Measurements from ENCODE around the gene SSR3. TPM values are rescaled to one million over a fixed set of nuclear protein-coding genes. Genes with fewer than 3 reads are reported as not detected.

SSR3 gene
- total and polyA plus RNA-seq, 11 donors, result 112 to 900 (median 197) TPM

GRCh38 chr3:156548902-156549301 is 6.0 kb downstream of the SSR3 start:
- 56 to 72% (median 65%) methylated on average over 6 of the region's 6 CpGs for WGBS, 4 donors
- Histone ChIP-seq H3K27me3 (no peaks in the 10 kb centered on the region), H3K9me3 (no peaks in the 10 kb centered on the region), H3K4me1 (peaks cover 13 to 99% (median 75%) of the 10 kb centered on the region in 12 donors), H3K36me3 (peaks cover 0 to 93% (median 79%) of the 10 kb centered on the region in 9 donors), H3K4me3 (no peak overlapping the region), H3K27ac (peak overlapping the region; percentile 35 to 80 (median 58))
- no peak for TF ChIP-seq POLR2A (IDR thresholded peaks at IDR 0.05)
- no peak for TF ChIP-seq CTCF (IDR thresholded peaks at IDR 0.05)
- ATAC-seq (no peak), DNase-seq (no peak)
- intact Hi-C loops (cut with DNase I), result loop anchor here in 6 of 10 donors (5.0 to 10.0 kb wide), 3 partner anchors 266 to 586 kb away; no protein-coding TSS in a partner anchor

GRCh38 chr3:156548041-156548687 is 6.8 kb downstream of the SSR3 start:
- no peaks in the 10 kb centered on the region for H3K27me3 ChIP-seq
- no peaks in the 10 kb centered on the region for H3K9me3 ChIP-seq
- no peak for DNase-seq
- peak; percentile 30 to 60 (median 42) for ATAC-seq
- WGBS, 4 donors, result 44 to 56% (median 51%) methylated on average over 4 of the region's 4 CpGs
- peak overlapping the region; percentile 35 to 80 (median 58) for H3K27ac ChIP-seq
- H3K4me1 ChIP-seq, result peaks cover 13 to 99% (median 73%) of the 10 kb centered on the region in 12 donors
- peaks cover 0 to 98% (median 87%) of the 10 kb centered on the region in 9 donors for H3K36me3 ChIP-seq
- intact Hi-C loops (cut with DNase I), result loop anchor here in 6 of 10 donors (5.0 to 10.0 kb wide), 3 partner anchors 267 to 587 kb away; no protein-coding TSS in a partner anchor
- no peak for TF ChIP-seq CTCF (IDR thresholded peaks at IDR 0.05)
- TF ChIP-seq POLR2A (IDR thresholded peaks at IDR 0.05), result no peak
- H3K4me3 ChIP-seq, result no peak overlapping the region

GRCh38 chr3:156547637-156548036 is 7.3 kb downstream of the SSR3 start:
- H3K4me1 ChIP-seq, result peaks cover 8 to 99% (median 74%) of the 10 kb centered on the region in 12 donors
- H3K27me3 ChIP-seq, result no peaks in the 10 kb centered on the region
- intact Hi-C loops (cut with DNase I), result loop anchor here in 6 of 10 donors (5.0 to 10.0 kb wide), 3 partner anchors 267 to 587 kb away; no protein-coding TSS in a partner anchor
- peak overlapping the region; percentile 35 to 80 (median 58) for H3K27ac ChIP-seq
- DNase-seq (peak in 1 of 5 donors; percentile 45), ATAC-seq (peak; percentile 49 to 78 (median 61))
- H3K36me3 ChIP-seq, result peaks cover 0 to 99% (median 92%) of the 10 kb centered on the region in 9 donors
- 28 to 35% (median 29%) methylated on average over 2 of the region's 2 CpGs for WGBS, 4 donors
- H3K9me3 ChIP-seq, result no peaks in the 10 kb centered on the region
- TF ChIP-seq POLR2A (IDR thresholded peaks at IDR 0.05) (no peak), CTCF (IDR thresholded peaks at IDR 0.05) (no peak)
- H3K4me3 ChIP-seq, result no peak overlapping the region

GRCh38 chr3:156543043-156543555 is 11.8 kb downstream of the SSR3 start:
- WGBS, 4 donors, result 52 to 71% (median 63%) methylated on average over 2 of the region's 2 CpGs
- H3K36me3 ChIP-seq, result peaks cover 0 to 98% (median 90%) of the 10 kb centered on the region in 9 donors
- ATAC-seq (no peak), DNase-seq (no peak)
- peak overlapping the region; percentile 56 to 89 (median 70) for H3K27ac ChIP-seq
- intact Hi-C loops (cut with DNase I), result loop anchor here in 6 of 10 donors (5.0 to 10.0 kb wide), 5 partner anchors 272 to 594 kb away; no protein-coding TSS in a partner anchor
- no peak overlapping the region for H3K4me3 ChIP-seq
- H3K27me3 ChIP-seq, result no peaks in the 10 kb centered on the region
- H3K9me3 ChIP-seq, result no peaks in the 10 kb centered on the region
- no peak for TF ChIP-seq POLR2A (IDR thresholded peaks at IDR 0.05)
- no peak for TF ChIP-seq CTCF (IDR thresholded peaks at IDR 0.05)
- peaks cover 8 to 75% (median 55%) of the 10 kb centered on the region in 12 donors for H3K4me1 ChIP-seq
